H7 (cell line): ENCODE measurements around the gene RPS6KA5. TPM values are rescaled to one million over a fixed set of nuclear protein-coding genes. Genes with fewer than 3 reads are reported as not detected.
A peak's percentile ranks its signal among the peaks of the same experiment; 100 is the strongest.

Experiments
- DNase-seq: peaks from one replicate; pipeline ENCODE4 v3.0.0; 2012
- H3K27me3 ChIP-seq: 2 replicates; pipeline ENCODE4 v1.6.0; 2011; ENCODE audit warnings: mild to moderate bottlenecking, low read length; ENCODE audit not compliant: control insufficient read depth, insufficient read depth
- H3K36me3 ChIP-seq: replicated peaks from 2 replicates; pipeline ENCODE4 v1.5.1; 2011; ENCODE audit warnings: low read length; ENCODE audit not compliant: control insufficient read depth, insufficient read depth
- H3K4me3 ChIP-seq: 2 replicates; pipeline ENCODE4 v1.5.1; 2011; ENCODE audit warnings: low read depth, mild to moderate bottlenecking, control low read depth, low read length, moderate library complexity; ENCODE audit not compliant: insufficient read depth
- total RNA-seq: library from RNA; depleted of rRNA; stranded (reverse); fragments of >200 nt; shearing (Covaris generic); gene quantifications from 2 replicates; pipeline ENCODE4 v1.2.3, GENCODE V29; 2014

The RPS6KA5 gene
- total RNA-seq, 1 experiment from 2014 or later: 1.1 TPM

DNA sequence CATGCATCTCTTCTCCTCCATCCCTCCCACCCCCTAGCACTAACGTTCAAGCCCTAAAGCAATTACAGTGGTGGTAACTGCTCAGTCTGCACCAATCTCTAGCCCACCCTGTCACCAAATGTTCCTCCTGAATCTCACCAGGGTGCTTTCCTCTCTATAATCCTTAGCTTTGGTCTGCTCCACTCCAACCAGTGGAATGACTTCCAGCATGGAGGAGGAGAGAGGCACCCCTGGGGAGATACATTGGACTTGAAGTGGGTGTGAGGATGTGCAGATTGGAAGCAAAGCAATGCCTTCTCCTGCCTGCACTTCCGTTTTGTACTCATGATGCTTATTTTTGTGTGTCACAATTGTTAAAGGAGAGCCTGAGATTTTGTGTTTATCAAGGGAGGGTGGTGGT is 24.1 kb upstream of the RPS6KA5 start:
- no peaks in the 10 kb centered on the region for H3K36me3 ChIP-seq
- DNase-seq: no peak

GRCh38 chr14:91082282-91082681 is 21.8 kb upstream of the RPS6KA5 start:
- H3K4me3 ChIP-seq: no peak overlapping the region
- H3K36me3 ChIP-seq: no peaks in the 10 kb centered on the region
- no peaks in the 10 kb centered on the region for H3K27me3 ChIP-seq
- no peak for DNase-seq

More for the DNA sequence above, 24.1 kb upstream of the RPS6KA5 start:
- no peaks in the 10 kb centered on the region for H3K27me3 ChIP-seq
- no peak overlapping the region for H3K4me3 ChIP-seq

GRCh38 chr14:91080071-91080470 is 19.6 kb upstream of the RPS6KA5 start:
- Histone ChIP-seq H3K4me3 (no peak overlapping the region), H3K27me3 (no peaks in the 10 kb centered on the region)
- DNase-seq: no peak

DNA sequence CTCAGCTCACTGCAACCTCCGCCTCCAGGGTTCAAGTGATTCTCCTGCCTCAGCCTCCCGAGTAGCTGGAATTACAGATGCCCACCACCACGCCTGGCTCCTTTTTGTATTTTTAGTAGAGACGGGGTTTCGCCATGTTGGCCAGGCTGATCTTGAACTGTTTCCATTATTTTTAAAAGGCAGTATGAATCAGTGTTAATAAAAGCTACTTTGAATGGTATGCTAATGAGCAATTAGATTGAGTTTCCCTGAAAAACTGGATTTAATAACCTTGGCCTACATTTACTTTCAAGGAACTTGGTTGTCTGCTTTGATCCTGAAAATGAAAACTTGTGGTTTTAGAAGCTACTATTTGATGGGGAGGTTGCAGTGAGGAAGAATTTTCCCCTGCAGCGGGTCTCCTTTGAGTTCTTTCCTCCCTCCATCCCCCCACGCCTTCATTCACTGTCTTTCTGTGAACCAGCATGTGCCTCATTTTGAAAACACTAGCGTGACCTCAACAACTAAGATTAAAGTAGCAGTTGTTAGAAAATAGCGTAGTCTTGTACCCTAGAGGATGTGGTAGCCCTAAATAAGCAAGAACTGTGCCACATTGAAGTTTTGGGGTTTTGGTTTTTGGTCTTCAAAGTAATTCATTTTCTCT is 17.8 kb upstream of the RPS6KA5 start:
- H3K4me3 ChIP-seq: no peak overlapping the region
- no peak for DNase-seq
- no peaks in the 10 kb centered on the region for H3K27me3 ChIP-seq
- no peaks in the 10 kb centered on the region for H3K36me3 ChIP-seq

More at GRCh38 chr14:91080071-91080470, 19.6 kb upstream of the RPS6KA5 start:
- H3K36me3 ChIP-seq: no peaks in the 10 kb centered on the region

DNA sequence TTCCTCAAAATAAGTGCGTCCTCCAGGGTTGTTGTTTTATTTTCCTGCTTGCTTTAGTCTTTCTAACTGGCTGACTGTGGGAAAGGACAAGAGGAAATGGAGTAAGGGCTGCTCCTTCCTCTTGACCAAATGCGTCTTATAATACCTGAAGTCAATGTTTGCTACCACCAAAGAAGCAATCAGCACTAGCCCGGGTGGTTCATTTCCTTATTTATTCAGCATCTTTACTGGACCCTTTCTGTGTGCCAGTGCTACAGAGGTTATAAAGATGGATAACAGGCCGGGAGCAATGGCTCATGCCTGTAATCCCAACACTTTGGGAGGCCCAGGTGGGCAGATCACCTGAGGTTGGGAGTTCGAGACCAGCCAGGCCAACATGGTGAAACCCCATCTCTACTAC is 15.1 kb upstream of the RPS6KA5 start:
- H3K27me3 ChIP-seq: no peaks in the 10 kb centered on the region
- no peaks in the 10 kb centered on the region for H3K36me3 ChIP-seq
- H3K4me3 ChIP-seq: no peak overlapping the region
- DNase-seq: no peak

DNA sequence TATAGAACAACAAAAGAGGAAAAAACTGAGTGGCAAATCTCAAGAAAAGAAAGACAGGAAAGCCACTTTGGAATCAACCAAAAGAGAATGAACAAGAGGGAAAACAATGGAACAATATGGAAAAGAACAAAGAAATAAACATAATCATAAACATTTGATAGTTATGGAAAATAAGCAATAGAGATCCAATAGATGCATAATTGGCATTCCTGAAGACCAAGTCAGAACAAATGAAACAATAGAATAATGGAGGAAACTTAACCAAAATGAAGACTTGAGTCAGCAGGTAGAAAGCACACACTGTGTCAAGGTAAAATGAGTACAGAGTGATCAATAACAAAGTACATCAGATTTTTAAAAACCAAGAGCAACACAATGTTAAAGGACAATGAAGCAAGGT is 10.1 kb upstream of the RPS6KA5 start:
- Histone ChIP-seq H3K36me3 (no peaks in the 10 kb centered on the region), H3K27me3 (no peaks in the 10 kb centered on the region), H3K4me3 (no peak overlapping the region)
- no peak for DNase-seq

- H3K27me3 ChIP-seq: no peaks in the 10 kb centered on the region
- no peaks in the 10 kb centered on the region for H3K36me3 ChIP-seq
- DNase-seq: no peak
- H3K4me3 ChIP-seq: no peak overlapping the region
These were observed 8.2 kb upstream of the RPS6KA5 start for GRCh38 chr14:91068642-91069041.

GRCh38 chr14:91067186-91067585 is 6.7 kb upstream of the RPS6KA5 start:
- Histone ChIP-seq H3K4me3 (no peak overlapping the region), H3K36me3 (no peaks in the 10 kb centered on the region), H3K27me3 (no peaks in the 10 kb centered on the region)
- DNase-seq: no peak

GRCh38 chr14:91065266-91065665 is 4.8 kb upstream of the RPS6KA5 start:
- DNase-seq: no peak
- Histone ChIP-seq H3K36me3 (no peaks in the 10 kb centered on the region), H3K27me3 (no peaks in the 10 kb centered on the region; the same call in 1 of the 2 replicates), H3K4me3 (no peak overlapping the region)

- no peaks in the 10 kb centered on the region for H3K36me3 ChIP-seq
- no peaks in the 10 kb centered on the region; the same call in 1 of the 2 replicates for H3K27me3 ChIP-seq
- DNase-seq: no peak
These were observed 2.7 kb upstream of the RPS6KA5 start for GRCh38 chr14:91063119-91063518.

DNA sequence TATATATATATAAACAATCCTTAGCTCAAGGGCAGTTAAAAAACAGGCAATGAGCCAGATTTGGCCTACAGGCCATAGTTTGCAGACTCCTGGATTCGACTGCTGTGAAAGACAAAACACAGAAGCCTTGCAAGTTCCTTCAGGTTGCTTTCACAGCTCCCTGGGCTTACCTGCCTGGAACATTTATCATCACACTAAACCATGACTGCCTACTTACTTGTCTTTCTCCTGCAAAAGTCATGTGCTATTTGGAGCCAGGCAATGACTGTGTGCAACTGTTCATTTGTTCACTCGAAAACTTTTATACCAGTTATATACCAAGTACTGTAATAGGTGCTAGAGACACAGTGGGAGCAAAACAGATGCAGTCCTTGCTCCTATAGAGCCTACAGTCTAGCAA is 2.2 kb upstream of the RPS6KA5 start:
- no peaks in the 10 kb centered on the region for H3K36me3 ChIP-seq
- no peak overlapping the region for H3K4me3 ChIP-seq
- no peak for DNase-seq
- H3K27me3 ChIP-seq: no peaks in the 10 kb centered on the region; the same call in 1 of the 2 replicates

More at GRCh38 chr14:91063119-91063518, 2.7 kb upstream of the RPS6KA5 start:
- no peak overlapping the region for H3K4me3 ChIP-seq

DNA sequence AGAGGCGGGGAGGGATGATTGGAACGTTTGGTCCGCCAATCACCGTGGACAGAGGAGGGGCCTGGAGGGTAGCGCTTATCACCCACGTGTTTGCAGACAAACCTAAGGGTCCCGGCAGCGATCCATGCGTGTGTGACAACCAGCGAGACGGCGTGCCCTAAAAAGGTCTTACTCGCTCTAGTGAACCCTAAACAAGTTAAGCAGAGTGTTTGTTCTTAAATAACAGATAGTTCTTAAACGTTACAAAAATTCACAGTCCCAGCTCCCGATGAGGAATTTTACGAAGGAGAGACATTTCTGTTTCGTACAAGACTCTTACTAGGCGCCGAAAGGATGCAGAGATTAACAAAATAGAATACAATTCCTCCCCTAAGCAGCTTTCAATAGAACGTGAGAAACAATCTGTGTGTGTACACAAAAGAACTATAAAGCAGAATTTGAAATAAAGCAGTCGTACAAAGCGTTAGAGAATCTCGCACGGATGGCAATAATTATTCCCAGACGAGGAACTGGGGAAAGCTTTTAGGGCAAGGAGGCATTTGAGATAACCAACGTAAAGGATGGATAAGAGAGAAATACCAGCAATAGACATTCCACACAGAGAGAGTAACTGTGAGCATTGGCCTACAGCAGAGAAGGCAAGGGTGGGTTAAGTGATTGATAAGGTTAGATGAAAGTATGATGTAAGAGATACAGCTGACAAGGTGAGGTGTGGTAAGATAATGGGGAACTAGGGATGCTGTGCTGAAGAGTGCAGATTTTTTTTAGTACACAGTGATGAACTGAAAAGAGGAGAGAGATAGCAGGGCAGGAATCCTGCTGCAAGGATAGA is 831 bp upstream of the RPS6KA5 start:
- H3K4me3 ChIP-seq: peak overlapping the region; percentile 43
- no peaks in the 10 kb centered on the region for H3K36me3 ChIP-seq
- no peaks in the 10 kb centered on the region; the same call in 1 of the 2 replicates for H3K27me3 ChIP-seq
- peak; percentile 92 for DNase-seq

DNA sequence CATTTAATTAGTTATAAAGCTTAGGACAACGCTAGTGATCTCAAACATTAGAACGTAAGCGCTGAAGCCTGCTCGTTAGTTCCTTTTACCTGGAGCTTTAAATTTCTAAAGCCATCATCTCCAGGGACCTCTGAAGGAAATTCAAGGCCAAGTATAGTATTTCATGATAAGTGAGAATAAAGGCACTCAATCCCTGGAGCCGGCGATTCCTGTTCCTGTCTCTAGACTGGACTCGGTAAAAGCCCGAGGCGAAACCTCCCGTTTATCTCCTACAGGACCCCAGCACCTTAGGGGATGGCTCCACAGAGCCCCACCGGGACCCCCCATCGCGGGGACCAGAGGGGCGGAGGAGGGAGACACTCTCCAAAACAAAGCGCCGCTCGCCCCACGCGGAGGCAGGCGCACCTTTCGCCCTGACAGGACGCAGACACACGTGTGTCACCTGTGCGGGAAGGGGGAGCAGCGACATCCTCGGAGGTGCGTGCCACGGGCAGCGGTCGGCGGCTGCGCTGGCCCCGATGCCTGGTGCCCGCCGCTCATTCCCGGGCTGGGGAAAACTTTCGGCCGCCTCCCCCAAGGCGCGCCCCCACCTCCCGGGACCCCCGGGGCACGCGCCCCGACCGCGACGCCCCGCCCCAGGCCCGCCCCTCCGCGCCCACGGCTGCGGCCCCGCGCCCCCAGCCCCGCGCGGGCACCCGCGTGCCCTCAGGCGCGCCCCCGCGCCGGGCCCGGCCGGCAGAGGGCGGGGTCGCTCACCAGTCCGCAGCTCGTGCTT is 678 bp downstream of the RPS6KA5 start:
- DNase-seq: peak; percentile 91
- H3K4me3 ChIP-seq: peak overlapping the region; percentile 96
- no peaks in the 10 kb centered on the region; the same call in 1 of the 2 replicates for H3K27me3 ChIP-seq
- H3K36me3 ChIP-seq: no peaks in the 10 kb centered on the region

- Histone ChIP-seq H3K36me3 (no peaks in the 10 kb centered on the region), H3K4me3 (no peak overlapping the region), H3K27me3 (no peaks in the 10 kb centered on the region; the same call in 1 of the 2 replicates)
- no peak for DNase-seq
These were observed 2.3 kb downstream of the RPS6KA5 start for GRCh38 chr14:91058042-91058581.
